GM18499 (cell line): ENCODE data around the gene OR2W1.

ENCODE experiments used
- ATAC-seq: cut with Tn5 transposase; IDR thresholded peaks from one replicate; pipeline ENCODE4 v1.9.1; 2021; ENCODE audit warnings: moderate number of reproducible peaks; ENCODE audit not compliant: insufficient read depth, unreplicated experiment

Gene OR2W1

GRCh38 chr6:29045075-29045474, at the start of gene OR2W1:
Gene OR2W1, minus strand, starts transcription at chr6:29045175. Its CDS starts 0 bp downstream, at chr6:29045175.
- ATAC-seq = no peak

DNA sequence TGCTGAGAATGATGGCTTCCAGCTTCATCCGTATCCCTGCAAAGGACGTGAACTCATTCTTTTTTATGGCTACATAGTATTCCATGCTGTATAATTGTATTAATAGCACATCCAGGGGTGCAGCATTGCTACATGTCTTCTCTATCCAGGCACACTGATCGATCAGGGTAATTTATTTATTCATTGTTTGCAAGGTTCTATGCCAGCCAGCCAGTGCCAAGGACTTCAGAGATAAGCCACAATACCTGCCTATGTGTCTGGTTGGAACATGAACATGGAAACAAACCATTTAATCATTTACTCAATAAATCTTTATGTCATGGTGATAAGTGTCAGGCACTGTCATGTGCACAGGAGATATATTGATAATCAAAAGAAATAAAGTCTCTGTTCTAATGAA, 48.0 kb upstream of the OR2W1 start:
- no peak for ATAC-seq

GRCh38 chr6:29087213-29087612, 42.2 kb upstream of the OR2W1 start, which contains the start of gene OR2B3:
Gene OR2B3, minus strand, starts transcription at chr6:29087313. Its CDS starts 65 bp downstream, at chr6:29087248.
- ATAC-seq = no peak

DNA sequence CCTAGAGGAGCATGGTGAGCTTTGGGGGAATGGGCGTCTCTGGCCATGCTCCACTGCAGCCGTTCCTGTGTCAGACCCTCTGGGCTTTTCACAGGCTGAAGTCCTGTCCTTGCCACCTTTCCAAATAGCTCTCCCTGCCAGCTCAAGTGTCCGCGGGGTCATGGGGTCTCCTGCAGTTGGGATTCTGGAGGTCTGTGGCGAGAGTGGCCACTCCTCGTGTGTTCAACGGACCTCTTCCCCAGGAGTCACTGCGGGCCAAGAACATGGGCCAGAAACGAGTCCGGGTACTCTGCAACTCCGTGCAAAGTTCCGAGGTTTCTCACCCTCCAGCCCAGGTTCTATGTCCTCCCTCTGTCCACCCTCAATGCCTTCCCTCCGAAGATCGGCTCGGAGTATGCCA, 37.5 kb upstream of the OR2W1 start:
- no peak for ATAC-seq

GRCh38 chr6:29081312-29081711, 36.3 kb upstream of the OR2W1 start:
- ATAC-seq = no peak

DNA sequence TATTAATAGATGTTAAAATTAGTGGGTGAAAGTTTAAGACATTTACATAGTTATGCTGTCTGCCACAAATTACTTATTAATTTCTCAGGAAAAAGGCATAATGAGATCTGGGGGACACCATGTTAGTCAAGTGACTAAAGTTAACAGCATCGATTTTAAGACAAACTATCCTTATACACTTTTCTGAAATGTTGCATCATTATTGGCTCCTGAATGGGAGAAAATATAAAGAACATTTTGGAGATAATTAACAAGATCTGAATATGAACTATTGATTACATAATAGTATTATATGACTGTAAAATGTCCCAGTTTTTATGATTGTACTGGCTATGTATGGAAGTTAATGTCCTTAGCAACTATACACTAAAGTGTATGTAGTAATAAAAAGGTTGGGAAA, 34.2 kb upstream of the OR2W1 start:
- ATAC-seq = no peak

DNA sequence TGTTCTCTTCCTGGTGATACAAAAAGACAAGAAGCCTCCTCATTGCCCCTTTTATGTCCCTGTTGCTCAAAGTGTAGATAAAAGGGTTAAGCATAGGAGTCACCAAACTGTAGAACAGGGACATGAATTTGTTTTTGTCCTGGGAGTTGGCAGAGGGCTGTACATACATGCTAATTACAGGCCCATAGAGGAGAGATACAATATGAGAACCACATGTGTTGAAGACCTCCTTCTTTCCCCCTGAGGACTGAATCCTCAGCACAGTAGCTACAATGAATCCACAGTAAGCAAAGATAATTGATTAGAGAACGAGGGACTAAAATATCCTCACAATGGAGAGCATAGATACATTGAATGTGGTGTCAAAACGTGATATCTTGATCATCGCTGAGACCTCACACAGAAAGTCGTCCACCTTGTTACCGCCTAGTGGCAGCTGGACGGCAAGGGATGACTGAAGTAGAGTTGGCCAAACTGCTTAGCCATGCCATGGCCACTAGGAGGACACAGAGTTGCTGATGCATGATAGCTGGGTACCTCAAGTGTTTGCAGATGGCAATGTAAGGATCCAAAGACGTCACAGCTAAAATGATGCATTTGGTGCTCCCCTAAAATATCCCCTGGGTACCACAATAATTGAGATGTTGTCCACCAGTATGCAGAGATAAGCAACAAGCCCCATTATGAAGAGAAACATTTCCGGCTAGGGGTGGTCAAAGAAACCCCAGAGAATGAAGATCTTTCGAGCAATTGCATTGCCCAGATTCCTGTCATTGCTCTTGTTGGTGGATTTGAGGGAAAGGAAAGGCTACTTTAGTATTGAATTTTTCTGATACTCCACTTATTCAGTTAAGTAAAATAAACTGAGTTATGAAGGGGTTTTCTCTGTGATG, 27.1 kb upstream of the OR2W1 start:
- no peak for ATAC-seq

DNA sequence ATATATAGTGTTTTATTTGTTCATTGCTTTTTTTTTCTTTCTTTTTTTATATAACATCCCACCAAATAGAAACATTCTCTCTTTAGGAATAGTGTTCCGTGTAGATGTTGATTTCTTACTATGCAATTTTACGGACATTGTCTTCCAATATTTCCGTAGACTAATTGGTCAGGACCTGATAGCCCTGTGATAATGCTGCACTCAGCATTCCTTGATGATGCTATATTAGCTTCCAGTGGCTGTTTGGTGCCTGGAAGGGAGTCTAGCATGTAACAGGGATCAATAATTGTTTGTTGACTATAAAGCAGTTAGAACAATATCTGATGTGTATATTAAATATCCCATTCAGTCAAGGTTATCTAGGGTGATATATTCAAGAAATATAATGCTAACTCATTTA, 6.7 kb upstream of the OR2W1 start:
- ATAC-seq = no peak

DNA sequence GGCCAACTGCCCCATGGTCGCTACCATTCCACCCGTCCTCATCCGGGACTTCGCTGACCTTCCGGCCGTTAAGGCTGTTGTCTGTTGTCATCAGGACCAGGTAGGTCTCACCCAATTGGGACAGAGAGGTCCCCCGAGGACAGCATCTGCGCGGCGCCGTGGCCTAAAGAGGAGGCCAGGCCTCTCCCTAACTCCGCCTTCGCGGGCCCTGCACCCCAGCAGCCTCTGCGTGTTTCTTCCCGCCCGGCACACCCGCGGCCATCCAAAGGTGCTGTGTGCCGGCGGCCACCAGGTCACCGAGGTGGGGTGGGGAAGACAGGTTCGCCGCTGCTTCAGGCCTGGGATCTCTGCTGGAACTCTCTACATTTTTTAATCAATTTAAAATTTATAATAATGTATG, 9.0 kb downstream of the OR2W1 start:
- no peak for ATAC-seq

DNA sequence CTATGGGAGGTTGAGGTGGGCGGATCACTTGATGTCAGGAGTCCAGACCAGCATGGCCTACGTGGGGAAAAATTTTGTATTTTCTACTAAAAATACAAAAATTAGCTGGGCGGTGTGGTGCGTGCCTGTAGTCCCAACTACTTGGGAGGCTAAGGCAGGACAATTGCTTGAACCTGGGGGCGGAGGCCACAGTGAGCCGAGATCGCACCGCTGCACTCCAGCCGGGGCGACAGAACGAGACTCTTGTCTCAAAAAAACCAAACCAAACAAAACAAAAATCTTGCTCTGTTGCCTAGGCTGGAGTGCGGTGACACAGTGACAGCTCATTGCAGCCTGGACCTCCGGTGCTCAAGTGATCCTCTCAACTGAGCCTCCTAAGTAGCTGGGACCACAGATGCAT, 16.2 kb downstream of the OR2W1 start:
- no peak for ATAC-seq

DNA sequence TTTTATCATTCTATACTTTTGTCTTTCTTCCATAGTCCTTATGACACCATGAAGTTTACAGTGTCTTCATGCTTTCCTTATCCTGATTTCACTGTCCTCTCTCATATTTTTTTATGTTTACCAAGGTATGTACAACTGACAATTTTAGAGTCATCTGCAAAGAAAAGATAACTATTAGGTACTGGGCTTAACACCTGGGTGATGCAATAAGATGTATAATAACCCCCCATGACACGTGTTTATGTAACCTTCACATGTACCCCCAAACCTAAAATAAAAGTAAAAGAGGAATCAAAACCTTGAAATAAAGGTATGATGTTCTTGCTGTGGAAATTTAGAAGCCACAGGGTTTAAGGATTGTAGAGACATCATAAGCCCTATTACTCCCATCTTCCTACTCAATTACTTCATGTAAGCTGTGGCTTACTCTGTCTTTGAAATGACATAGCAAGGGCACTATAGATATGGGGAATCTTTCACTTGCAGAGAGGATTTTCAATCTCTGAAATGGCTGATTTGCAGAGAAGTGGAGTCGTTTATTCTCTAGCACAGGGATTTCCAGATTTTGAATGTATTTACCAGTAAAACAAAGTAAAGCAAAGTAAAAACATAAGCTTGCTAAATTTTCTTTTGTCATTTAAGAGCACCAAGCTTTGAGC, 18.9 kb downstream of the OR2W1 start:
- ATAC-seq = no peak

GRCh38 chr6:29021434-29021833, 23.5 kb downstream of the OR2W1 start:
- no peak for ATAC-seq

DNA sequence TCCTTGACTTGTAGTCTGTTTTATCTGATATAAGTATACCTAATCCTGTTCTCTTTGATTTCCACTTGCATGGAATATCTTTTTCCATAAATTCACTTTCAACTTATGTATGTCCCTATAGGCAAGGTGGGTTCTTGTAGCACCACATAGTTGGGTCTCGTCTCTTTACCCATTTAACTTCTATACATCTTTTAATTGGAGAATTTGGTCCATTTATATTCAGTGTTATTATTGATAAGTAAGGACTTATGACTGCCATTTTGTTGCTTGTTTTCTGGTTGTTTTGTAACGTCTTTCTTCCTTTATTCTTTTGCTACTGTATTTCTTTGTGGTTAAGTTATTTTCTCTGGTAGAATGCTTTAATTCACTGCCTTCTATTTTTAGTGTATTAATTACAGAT, 25.3 kb downstream of the OR2W1 start:
- no peak for ATAC-seq

GRCh38 chr6:29017428-29017802, 27.6 kb downstream of the OR2W1 start:
- ATAC-seq = no peak

GRCh38 chr6:29016559-29017427, 28.2 kb downstream of the OR2W1 start:
- ATAC-seq = no peak

DNA sequence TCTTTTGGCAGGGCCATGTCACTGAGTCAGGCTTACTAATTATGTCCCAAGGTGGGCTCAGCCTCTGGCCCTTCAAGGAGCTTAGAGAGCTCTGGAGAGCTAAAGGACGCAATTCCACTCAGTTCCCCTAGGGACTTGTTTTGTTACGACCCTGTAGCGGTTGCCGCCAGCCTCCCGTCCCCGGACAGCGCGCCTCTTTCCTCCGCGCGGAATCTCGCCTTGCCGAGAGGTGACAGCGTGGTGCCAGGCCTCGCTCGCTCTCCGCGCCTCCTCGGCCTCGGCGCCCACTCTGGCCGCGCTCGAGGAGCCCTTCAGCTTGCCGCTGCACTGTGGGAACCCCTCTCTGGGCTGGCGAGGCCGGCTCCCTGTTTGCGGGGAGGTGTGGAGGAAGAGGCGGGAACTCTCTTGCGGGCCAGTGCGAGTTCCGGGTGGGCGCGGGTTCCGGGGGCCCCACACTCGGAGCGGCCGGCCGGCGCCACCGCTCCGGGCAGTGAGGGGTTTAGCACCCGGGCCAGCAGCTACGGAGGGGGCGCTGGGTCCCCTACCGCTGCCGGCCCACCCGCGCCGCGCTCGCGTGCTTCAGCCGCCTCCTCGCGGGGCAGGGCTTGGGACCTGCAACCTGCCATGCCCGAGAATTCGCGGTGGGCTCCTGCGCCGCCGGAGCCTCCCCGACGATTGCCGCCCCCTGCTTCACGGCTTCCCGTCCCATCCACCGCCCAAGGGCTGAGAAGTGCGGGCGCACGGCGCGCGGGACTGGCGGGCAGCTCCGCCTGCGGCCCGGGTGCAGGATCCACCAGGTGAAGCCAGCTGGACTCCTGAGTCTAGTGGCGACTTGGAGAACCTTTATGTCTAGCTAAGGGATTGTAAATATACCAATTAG, 30.0 kb downstream of the OR2W1 start:
- ATAC-seq = no peak

- no peak for ATAC-seq
These were observed 33.7 kb downstream of the OR2W1 start for GRCh38 chr6:29011276-29011734.

GRCh38 chr6:29009358-29009757, 35.6 kb downstream of the OR2W1 start:
- no peak for ATAC-seq

DNA sequence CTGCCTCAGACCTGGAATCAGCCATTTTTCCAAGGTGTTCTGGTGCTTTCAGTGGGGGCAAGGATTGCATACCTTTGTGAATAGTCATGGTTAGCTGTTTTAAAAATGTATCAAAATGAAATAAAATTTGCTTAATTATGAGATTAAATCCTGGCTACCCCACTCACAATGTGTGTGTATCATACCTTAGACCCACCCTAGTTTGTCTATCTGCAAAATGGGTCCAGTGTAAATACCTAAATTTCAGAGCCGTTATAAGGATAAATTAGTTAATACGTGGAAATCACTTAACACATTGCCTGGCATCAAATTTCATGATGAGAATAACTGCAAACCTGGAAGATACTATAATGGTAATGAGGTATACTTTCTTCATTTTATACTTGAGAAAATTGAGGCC, 36.9 kb downstream of the OR2W1 start:
- no peak for ATAC-seq
